OCI-LY7 (cell line): ENCODE results near the gene FRZB. TPM values are rescaled to one million over a fixed set of nuclear protein-coding genes. Genes with fewer than 3 reads are reported as not detected.
A peak's percentile ranks its signal among the peaks of the same experiment; 100 is the strongest.

Experiments
- BruUV-seq: library from RNA; stranded (reverse); fragments of 400-500 nt; replicated peaks from 2 replicates; lab custom pipeline; 2021; lab: Mats Ljungman, UMichigan
- CTCF ChIA-PET: fragments of 300-600 bp; sonication (Branson Sonifier 250); formaldehyde crosslinking; loops from one replicate; lab custom pipeline; 2022; ENCODE audit warnings: antibody characterized with exemption; ENCODE audit not compliant: unreplicated experiment; lab: Charles Lee
- POLR2A ChIA-PET: fragments of 300-600 bp; sonication (Branson Sonifier 250); formaldehyde crosslinking; loops from one replicate; lab custom pipeline; 2022; ENCODE audit warnings: antibody characterized with exemption; lab: Charles Lee
- DNase-seq: peaks from one replicate; pipeline ENCODE4 v3.0.0-alpha.2; 2015; ENCODE audit warnings: low spot score
- H2AFZ ChIP-seq: fragments of 200-600 bp; sonication (generic), shearing (Covaris generic); 2 replicates; pipeline ENCODE4 v1.6.1; 2014; ENCODE audit warnings: mild to moderate bottlenecking, antibody characterized with exemption, low read length, moderate library complexity
- H3K27ac ChIP-seq: fragments of 200-600 bp; sonication (generic); 2 replicates; pipeline ENCODE4 v1.5.1; 2014; ENCODE audit warnings: mixed run types, low read depth, mild to moderate bottlenecking, moderate library complexity, low read length, inconsistent platforms; ENCODE audit not compliant: poor library complexity, severe bottlenecking
- H3K36me3 ChIP-seq: fragments of 200-600 bp; sonication (generic); 2 replicates; pipeline ENCODE4 v1.6.1; 2014; ENCODE audit warnings: mild to moderate bottlenecking, antibody characterized with exemption, low read length, moderate library complexity, mixed read lengths; ENCODE audit not compliant: insufficient read depth
- H3K4me1 ChIP-seq: fragments of 200-600 bp; sonication (generic); 2 replicates; pipeline ENCODE4 v1.5.1; 2014; ENCODE audit warnings: mild to moderate bottlenecking, low read length; ENCODE audit not compliant: insufficient read depth, poor library complexity, severe bottlenecking
- H3K4me2 ChIP-seq: fragments of 200-600 bp; sonication (generic); 2 replicates; pipeline ENCODE4 v1.6.1; 2014; ENCODE audit warnings: mild to moderate bottlenecking, low read length
- H3K4me3 ChIP-seq: fragments of 200-600 bp; sonication (generic); 2 replicates; pipeline ENCODE4 v1.5.1; 2014; ENCODE audit warnings: mild to moderate bottlenecking, low read depth, low read length; ENCODE audit not compliant: poor library complexity, severe bottlenecking
- H3K79me2 ChIP-seq: fragments of 200-600 bp; sonication (generic); 2 replicates; pipeline ENCODE4 v1.6.1; 2016; ENCODE audit warnings: low read depth, mild to moderate bottlenecking, low read length, moderate library complexity, mixed read lengths; ENCODE audit not compliant: insufficient read depth
- H3K9me2 ChIP-seq: fragments of 200-600 bp; sonication (generic); 2 replicates; pipeline ENCODE4 v1.6.1; 2016; ENCODE audit warnings: mild to moderate bottlenecking, low read length, mixed read lengths; ENCODE audit not compliant: insufficient read depth
- H3K9me3 ChIP-seq: fragments of 200-600 bp; sonication (generic); 2 replicates; pipeline ENCODE4 v1.6.1; 2014; ENCODE audit warnings: mild to moderate bottlenecking, mixed run types, low read length, mixed read lengths
- H4K20me1 ChIP-seq: fragments of 200-600 bp; sonication (generic); 2 replicates; pipeline ENCODE4 v1.6.1; 2014; ENCODE audit warnings: mild to moderate bottlenecking, antibody characterized with exemption, low read length, moderate library complexity, mixed read lengths; ENCODE audit not compliant: insufficient read depth
- EZH2phosphoT487 ChIP-seq: fragments of 200-600 bp; sonication (generic); IDR thresholded peaks from 2 replicates; pipeline ENCODE4 v1.6.1; 2018; ENCODE audit warnings: low read depth, borderline replicate concordance, mild to moderate bottlenecking, mixed run types, antibody characterized with exemption, low read length, moderate library complexity, mixed read lengths
- intact Hi-C: fragments of 100-400 bp; cut with micrococcal nuclease; formaldehyde crosslinking; loops from one replicate; pipeline ENCODE4 v1.10.0; 2022; ENCODE audit not compliant: unreplicated experiment
- total RNA-seq, 2 experiments: library from RNA; depleted of rRNA in 1 of 2; stranded (reverse); fragments of >200 nt in 1 of 2; shearing (Covaris generic) in 1 of 2; gene quantifications; 2 replicates each; pipeline ENCODE4 v1.2.3, GENCODE V29; 2014 to 2022
- TF ChIP-seq, protein P1 (sequence below): fragments of 200-600 bp; sonication (generic); conservative IDR thresholded peaks from 2 replicates; pipeline ENCODE4 v1.5.1; 2014; ENCODE audit warnings: mild to moderate bottlenecking, antibody characterized with exemption, low read length, moderate library complexity, mixed read lengths

FRZB gene
- total RNA-seq, 2 experiments from 2014 or later, result not detected

DNA sequence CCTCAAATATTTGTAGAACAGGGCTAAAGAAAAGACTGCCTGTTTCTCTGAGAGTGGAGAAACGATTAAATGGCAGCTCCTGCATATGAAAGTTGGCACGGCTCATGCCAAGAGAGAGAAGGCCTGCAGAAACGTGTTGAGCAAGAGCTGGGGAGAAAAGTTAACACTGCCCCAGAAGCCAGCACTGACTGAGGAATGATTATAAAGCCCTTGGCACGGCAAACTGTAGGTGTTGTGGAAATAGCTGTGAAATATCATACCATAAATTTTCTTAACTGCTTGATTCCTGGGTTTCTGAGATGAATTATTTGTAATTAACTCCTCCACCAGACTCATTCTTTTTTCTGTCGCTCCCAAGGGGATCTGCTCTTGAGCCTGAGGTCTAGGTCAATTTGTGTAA lies 4.3 kb downstream of the FRZB start:
- POLR2A ChIA-PET, result interaction anchor here (1.0 to 1.4 kb wide), 3 partner anchors 16 to 118 kb away, joined by 3 read pairs; no protein-coding TSS in a partner anchor
- Histone ChIP-seq H3K9me3 (peaks cover 6% of the 10 kb centered on the region; the same call in 1 of the 2 replicates), H3K4me1 (peaks cover 7% of the 10 kb centered on the region), H3K27ac (no peak overlapping the region), H3K4me2 (no peak overlapping the region), H3K36me3 (no peaks in the 10 kb centered on the region), H3K9me2 (no peaks in the 10 kb centered on the region), H3K79me2 (no peaks in the 10 kb centered on the region), H3K4me3 (no peak overlapping the region), H2AFZ (peak overlapping the region; percentile 64; the same call in 1 of the 2 replicates), H4K20me1 (no peaks in the 10 kb centered on the region)
- intact Hi-C loops, result no loop called here
- no peak for DNase-seq
- TF ChIP-seq EZH2phosphoT487, result no peak
- TF ChIP-seq, protein P1, sequence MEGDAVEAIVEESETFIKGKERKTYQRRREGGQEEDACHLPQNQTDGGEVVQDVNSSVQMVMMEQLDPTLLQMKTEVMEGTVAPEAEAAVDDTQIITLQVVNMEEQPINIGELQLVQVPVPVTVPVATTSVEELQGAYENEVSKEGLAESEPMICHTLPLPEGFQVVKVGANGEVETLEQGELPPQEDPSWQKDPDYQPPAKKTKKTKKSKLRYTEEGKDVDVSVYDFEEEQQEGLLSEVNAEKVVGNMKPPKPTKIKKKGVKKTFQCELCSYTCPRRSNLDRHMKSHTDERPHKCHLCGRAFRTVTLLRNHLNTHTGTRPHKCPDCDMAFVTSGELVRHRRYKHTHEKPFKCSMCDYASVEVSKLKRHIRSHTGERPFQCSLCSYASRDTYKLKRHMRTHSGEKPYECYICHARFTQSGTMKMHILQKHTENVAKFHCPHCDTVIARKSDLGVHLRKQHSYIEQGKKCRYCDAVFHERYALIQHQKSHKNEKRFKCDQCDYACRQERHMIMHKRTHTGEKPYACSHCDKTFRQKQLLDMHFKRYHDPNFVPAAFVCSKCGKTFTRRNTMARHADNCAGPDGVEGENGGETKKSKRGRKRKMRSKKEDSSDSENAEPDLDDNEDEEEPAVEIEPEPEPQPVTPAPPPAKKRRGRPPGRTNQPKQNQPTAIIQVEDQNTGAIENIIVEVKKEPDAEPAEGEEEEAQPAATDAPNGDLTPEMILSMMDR, result no peak
- CTCF ChIA-PET, result no interaction called here
- no TSS peak for BruUV-seq

DNA sequence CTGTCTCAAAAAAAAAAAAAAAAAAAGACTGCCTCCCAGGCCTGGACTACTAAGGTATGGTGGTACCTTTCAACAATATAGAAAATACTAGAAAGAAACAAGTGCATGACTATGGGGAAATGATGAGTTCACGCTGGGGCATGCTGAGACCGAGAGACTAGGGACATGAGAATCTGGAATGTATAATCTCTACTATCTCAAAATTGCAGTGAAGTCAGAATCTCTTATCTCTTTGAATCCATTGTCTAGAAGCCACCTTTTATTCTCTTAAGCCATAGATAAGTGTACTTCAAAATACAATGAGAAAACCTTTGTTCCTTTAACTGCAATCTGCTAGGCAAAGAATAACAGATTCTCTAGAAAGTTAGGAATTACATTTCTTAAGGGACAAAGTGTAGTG lies 5.6 kb downstream of the FRZB start:
- H3K27ac ChIP-seq, result no peak overlapping the region
- TF ChIP-seq EZH2phosphoT487, result no peak
- TF ChIP-seq, protein P1, result no peak
- no peak overlapping the region for H3K4me3 ChIP-seq
- BruUV-seq, result no TSS peak
- peaks cover 7% of the 10 kb centered on the region; the same call in 1 of the 2 replicates for H3K9me3 ChIP-seq
- POLR2A ChIA-PET, result no interaction called here
- no peak overlapping the region for H2AFZ ChIP-seq
- no peak for DNase-seq
- intact Hi-C loops, result no loop called here
- no peaks in the 10 kb centered on the region for H3K79me2 ChIP-seq
- H3K4me2 ChIP-seq, result no peak overlapping the region
- CTCF ChIA-PET, result interaction anchor here (0.7 kb wide), 1 partner anchor 11 kb away, joined by 5 read pairs; no protein-coding TSS in a partner anchor
- H3K9me2 ChIP-seq, result no peaks in the 10 kb centered on the region
- H3K36me3 ChIP-seq, result no peaks in the 10 kb centered on the region
- peaks cover 7% of the 10 kb centered on the region for H3K4me1 ChIP-seq
- H4K20me1 ChIP-seq, result no peaks in the 10 kb centered on the region

DNA sequence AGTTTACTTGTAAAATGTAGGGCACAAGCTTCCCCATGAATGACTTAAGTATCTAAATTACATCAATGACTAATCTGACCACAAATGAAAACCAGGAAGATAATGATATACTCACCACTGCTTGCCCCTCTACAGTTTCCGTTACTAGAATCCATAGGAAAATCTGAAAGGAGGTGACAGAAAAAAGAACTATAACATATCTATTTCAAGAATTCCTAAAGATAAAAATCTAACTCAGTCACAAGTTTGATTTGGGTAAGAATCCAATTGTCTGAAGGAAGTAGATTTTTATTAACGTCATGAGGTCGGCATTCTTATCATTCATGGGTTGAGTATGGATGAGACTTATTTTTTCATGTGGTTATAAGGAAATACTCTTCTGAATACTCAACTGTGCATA lies 7.8 kb downstream of the FRZB start:
- Histone ChIP-seq H3K4me3 (no peak overlapping the region), H2AFZ (no peak overlapping the region), H3K36me3 (no peaks in the 10 kb centered on the region; the same call in 1 of the 2 replicates), H3K4me1 (peaks cover 18% of the 10 kb centered on the region), H3K9me2 (no peaks in the 10 kb centered on the region), H3K9me3 (peaks cover 7% of the 10 kb centered on the region; the same call in 1 of the 2 replicates), H3K4me2 (no peak overlapping the region), H4K20me1 (no peaks in the 10 kb centered on the region), H3K79me2 (no peaks in the 10 kb centered on the region), H3K27ac (no peak overlapping the region)
- ChIA-PET POLR2A (interaction anchor here (0.9 to 1.6 kb wide), 2 partner anchors 9 to 15 kb away, joined by 3 to 4 read pairs; no protein-coding TSS in a partner anchor), CTCF (no interaction called here)
- no peak for DNase-seq
- intact Hi-C loops, result no loop called here
- TF ChIP-seq, protein P1, result no peak
- TF ChIP-seq EZH2phosphoT487, result no peak
- BruUV-seq, result no TSS peak
